ENCODE results near the gene KPRP.

DNA sequence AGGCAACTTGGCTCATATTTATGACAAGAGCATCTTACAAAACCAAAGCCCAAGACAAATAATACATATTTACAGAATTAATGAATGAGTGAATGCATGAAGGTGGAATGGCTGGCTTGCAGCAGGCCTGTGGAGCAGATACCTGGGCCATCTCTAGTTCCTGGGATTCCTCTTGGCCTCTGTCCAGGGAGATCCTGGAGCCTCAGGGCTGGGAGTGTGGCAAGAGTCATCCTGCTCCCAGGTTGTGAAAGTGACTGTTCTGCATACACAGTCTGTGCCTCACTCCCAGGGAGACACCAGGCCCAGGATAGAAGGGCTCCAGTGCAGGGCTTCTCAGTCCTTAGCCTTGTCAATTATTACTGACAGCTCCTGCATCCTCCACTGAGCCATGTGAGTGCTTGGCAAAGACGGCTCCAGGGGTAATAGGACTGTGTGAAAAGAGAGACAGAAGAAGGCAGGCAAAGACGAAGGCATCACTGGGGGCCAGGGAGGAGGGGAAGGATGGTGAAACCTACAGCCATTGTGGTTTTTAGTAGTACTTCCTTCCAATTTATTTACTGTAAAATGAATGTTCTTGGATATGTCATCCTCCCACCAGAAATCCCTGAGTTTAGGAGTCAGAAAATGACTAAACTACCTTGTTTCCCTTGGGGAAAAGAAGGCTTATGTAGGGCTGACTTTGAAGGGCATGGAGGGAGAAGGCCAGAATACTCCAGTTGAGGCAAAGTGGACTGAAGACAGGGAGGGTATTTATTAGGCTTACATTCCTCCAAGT lies 14.3 kb upstream of the KPRP start:
- TF ChIP-seq, protein P1, sequence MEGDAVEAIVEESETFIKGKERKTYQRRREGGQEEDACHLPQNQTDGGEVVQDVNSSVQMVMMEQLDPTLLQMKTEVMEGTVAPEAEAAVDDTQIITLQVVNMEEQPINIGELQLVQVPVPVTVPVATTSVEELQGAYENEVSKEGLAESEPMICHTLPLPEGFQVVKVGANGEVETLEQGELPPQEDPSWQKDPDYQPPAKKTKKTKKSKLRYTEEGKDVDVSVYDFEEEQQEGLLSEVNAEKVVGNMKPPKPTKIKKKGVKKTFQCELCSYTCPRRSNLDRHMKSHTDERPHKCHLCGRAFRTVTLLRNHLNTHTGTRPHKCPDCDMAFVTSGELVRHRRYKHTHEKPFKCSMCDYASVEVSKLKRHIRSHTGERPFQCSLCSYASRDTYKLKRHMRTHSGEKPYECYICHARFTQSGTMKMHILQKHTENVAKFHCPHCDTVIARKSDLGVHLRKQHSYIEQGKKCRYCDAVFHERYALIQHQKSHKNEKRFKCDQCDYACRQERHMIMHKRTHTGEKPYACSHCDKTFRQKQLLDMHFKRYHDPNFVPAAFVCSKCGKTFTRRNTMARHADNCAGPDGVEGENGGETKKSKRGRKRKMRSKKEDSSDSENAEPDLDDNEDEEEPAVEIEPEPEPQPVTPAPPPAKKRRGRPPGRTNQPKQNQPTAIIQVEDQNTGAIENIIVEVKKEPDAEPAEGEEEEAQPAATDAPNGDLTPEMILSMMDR (conservative IDR thresholded peaks at IDR 0.05 in 1 of 2, IDR thresholded peaks at IDR 0.05 in 1 of 2; ENCODE audit: low read depth in 1 of 2, low read length in 2 of 2) = no peak
- no peak for TF ChIP-seq EZH2 (IDR thresholded peaks at IDR 0.05; ENCODE audit: low read length, missing control alignments)
